GM12873 (cell line): ENCODE data around the gene RPTOR.

ENCODE experiments used
- CTCF ChIP-seq: IDR thresholded peaks from 2 replicates; pipeline ENCODE4 v1.5.1; 2012; ENCODE audit warnings: low read depth, mild to moderate bottlenecking, moderate library complexity, low read length, control low read depth; ENCODE audit not compliant: insufficient read depth; ENCODE audit errors: missing control alignments

The RPTOR gene

GRCh38 chr17:80876950-80877728 is 332.5 kb downstream of the RPTOR start:
- no peak for TF ChIP-seq CTCF

DNA sequence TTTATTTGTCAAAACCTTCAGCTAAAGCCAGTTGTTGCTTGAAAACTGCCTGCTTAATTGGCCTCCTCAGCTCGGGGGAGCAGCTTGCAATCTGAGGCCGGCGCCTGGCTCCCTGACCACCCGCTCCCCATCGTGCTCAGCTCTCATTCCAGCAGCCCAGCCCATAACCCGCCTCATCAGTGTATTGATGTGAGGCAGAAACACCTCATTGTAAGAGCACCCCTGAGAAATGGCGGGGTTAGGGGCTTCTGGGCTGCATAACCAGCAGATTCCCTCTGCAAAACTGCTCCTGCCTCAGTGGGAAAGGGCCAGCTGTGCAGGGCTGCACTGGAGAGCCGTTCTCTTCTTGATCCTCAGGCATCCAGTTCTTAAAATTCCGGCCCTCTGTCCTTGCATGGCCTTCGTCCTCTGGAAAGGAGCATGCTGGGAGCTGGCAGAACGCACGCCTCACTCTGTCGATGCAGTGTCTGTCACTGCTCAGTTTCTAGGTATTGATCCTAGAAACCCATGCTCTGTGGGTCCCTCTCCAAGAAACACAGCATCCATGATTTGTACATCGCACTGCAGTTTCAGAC is 333.2 kb downstream of the RPTOR start:
- TF ChIP-seq CTCF, result no peak

DNA sequence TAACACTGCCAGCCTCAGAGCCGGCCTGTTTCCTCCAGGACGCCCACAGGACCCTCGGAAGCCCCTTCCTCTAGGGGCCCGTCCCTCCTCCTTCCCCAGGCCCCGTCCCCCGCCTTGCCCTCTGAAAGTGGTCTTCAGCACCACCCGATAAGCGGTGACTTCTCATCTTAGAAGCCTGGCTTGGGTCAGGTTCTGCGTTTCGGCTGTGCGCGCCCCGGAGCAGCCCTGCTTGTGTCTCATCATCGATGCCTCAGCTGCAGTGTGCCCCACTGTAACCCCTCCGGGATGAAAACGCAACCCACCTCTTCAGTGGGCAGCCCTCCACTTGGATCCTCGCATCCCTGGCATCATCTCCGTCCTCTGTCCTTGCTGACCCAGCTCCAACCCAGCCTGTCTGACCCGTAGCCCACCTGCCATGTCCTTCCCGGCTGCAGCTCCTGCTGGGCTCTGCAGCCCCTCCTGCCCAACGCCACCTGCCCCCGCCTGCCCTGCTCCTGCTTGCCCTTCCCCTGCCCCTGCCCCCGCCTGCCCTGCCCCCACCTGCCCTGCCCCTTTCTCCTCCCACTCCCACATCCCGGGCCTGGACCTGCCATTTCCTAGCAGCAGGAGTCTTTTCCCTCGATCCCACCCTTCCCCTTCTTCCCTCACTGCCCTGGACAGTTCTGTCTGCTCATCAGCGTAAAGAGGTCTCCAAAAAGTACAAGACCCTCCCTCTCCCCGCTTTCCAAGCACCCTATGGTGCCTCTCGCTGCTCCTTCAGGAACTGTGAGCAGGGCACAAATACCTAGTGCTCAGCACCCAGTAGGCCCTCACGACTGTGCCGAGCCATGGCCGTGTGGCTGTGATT is 334.5 kb downstream of the RPTOR start:
- no peak for TF ChIP-seq CTCF

- no peak for TF ChIP-seq CTCF
These were observed 335.3 kb downstream of the RPTOR start for GRCh38 chr17:80879723-80880647.

- TF ChIP-seq CTCF, result no peak
These were observed 336.0 kb downstream of the RPTOR start for GRCh38 chr17:80880648-80880985.

DNA sequence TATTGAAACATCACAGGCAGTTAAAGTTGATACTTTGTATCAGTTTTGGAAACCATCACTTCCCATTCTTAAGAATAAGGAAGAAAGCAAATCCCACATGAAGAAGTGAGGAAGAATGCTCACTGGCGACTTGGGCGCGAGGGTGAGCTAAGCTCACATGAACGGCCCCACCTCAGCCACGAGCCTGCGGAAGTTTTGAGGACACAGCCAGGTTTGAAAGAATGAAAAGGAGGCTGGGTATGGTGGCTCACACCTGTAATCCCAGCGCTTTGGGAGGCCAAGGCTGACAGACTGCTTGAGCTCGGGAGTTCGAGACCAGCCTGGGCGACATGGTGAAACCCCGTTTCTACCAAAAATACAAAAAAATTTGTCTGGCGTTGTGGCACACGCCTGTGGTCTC is 336.7 kb downstream of the RPTOR start:
- no peak for TF ChIP-seq CTCF
